Esophagus muscularis mucosa (tissue), 3 donors: ENCODE results near the gene MAEA.

Source experiments
- CTCF ChIP-seq, 3 experiments: fragments of 200-600 bp in 2 of 3; fragments of 450-650 bp in 1 of 3; sonication (generic) in 2 of 3; IDR thresholded peaks; one replicate each; pipeline ENCODE4 v1.5.1; 2017 to 2019; ENCODE audit warnings: antibody characterized with exemption in 3 of 3, mild to moderate bottlenecking in 2 of 3, moderate library complexity in 1 of 3
- POLR2A ChIP-seq: fragments of 450-650 bp; IDR thresholded peaks from one replicate; pipeline ENCODE4 v1.6.1; 2017; ENCODE audit warnings: antibody characterized with exemption, moderate library complexity, mild to moderate bottlenecking, low read depth
- POLR2AphosphoS5 ChIP-seq, 2 donors: sonication (generic); formaldehyde crosslinking; IDR thresholded peaks; one replicate each; pipeline ENCODE4 v1.6.1; 2017; ENCODE audit warnings: antibody characterized with exemption in 2 of 2

- TF ChIP-seq CTCF (IDR thresholded peaks at IDR 0.05) (no peak), POLR2A (no peak), POLR2AphosphoS5 (IDR thresholded peaks at IDR 0.05) (no peak)
Measured at GRCh38 chr4:1371176-1372165, 81.8 kb downstream of the MAEA start.
